Astrocyte of the cerebellum (primary cell): ENCODE results near the gene ENOX1.
A peak's percentile ranks its signal among the peaks of the same experiment; 100 is the strongest.

Source experiments
- DNase-seq: peaks from one replicate; pipeline ENCODE4 v3.0.0-alpha.2; 2011; ENCODE audit warnings: low read depth
- H3K4me3 ChIP-seq: 2 replicates; pipeline ENCODE4 v1.5.1; 2011; ENCODE audit warnings: mild to moderate bottlenecking, low read depth, low read length, moderate library complexity
- CTCF ChIP-seq: IDR thresholded peaks from 2 replicates; pipeline ENCODE4 v1.5.1; 2012; ENCODE audit warnings: low read length, low read depth, moderate library complexity, mild to moderate bottlenecking; ENCODE audit errors: missing control alignments
- in situ Hi-C: cut with HindIII; loops from 2 replicates; pipeline ENCODE4 v1.10.0; 2017; ENCODE audit warnings: low sequenced_read_pairs

The ENOX1 gene

GRCh38 chr13:43516401-43516833 lies 270.4 kb downstream of the ENOX1 start:
- in situ Hi-C loops = no loop called here
- H3K4me3 ChIP-seq = no peak overlapping the region
- TF ChIP-seq CTCF = no peak
- peak; percentile 39 for DNase-seq

GRCh38 chr13:43515531-43515930 lies 271.2 kb downstream of the ENOX1 start:
- in situ Hi-C loops = no loop called here
- H3K4me3 ChIP-seq = no peak overlapping the region
- no peak for DNase-seq
- no peak for TF ChIP-seq CTCF

- no peak for DNase-seq
- no peak for TF ChIP-seq CTCF
- in situ Hi-C loops = no loop called here
- no peak overlapping the region for H3K4me3 ChIP-seq
Measured at GRCh38 chr13:43514311-43514710, 272.5 kb downstream of the ENOX1 start.

GRCh38 chr13:43512221-43512620 lies 274.6 kb downstream of the ENOX1 start:
- TF ChIP-seq CTCF = no peak
- H3K4me3 ChIP-seq = no peak overlapping the region
- no peak for DNase-seq
- in situ Hi-C loops = no loop called here

- in situ Hi-C loops = no loop called here
- no peak overlapping the region for H3K4me3 ChIP-seq
- no peak for TF ChIP-seq CTCF
- no peak for DNase-seq
Measured at GRCh38 chr13:43510956-43511901, 275.5 kb downstream of the ENOX1 start.

DNA sequence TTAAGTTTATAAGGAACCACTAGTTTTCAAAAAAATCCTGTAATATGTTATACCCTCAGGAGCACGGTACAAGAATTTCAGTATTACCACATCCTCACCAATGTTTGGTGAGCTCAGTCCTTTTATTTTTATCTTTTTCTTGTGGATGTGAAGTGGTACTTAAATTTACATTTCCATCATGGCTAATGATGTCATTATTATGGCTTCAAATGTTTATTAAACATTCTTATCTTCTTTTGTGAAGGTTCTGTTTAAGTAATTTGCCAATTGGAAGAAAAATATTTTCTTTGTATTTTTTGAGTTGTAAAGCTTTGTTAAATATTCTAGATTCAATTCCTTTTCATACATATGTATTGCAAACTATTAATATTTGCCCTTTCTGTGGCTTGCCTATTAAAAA lies 291.0 kb downstream of the ENOX1 start:
- DNase-seq = no peak
- TF ChIP-seq CTCF = no peak
- H3K4me3 ChIP-seq = no peak overlapping the region
- in situ Hi-C loops = no loop called here
